Measurements from ENCODE around the gene DIO3.
"Not testable (repeated sequence)": the region's sequence is repeated elsewhere in the genome, so short reads cannot be mapped to it uniquely, and the experiment has no call there.

Gene DIO3

DNA sequence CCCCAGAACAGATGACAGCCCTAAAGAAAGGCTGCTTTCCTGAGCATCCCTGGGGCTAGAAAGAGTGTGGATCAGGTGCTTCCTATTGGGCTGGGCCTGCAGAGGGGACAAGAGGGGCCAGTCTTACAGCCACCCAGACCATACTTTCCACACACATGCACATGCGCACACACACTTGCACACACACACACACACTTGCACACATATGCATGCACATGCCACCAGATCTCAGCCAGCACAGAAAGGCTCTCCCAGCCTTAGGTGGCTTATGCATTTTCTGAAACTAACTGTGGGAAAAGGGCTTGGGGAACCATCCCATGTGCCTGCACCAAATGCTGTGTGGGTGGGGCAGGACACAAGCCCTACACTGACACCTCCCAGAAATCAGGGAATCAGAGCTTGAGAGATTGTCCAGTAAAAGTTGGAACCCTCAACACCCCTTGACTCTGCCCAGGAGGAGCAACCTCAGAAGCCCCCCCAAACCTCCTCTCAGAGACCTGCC lies 2.5 kb upstream of the DIO3 start:
- DNase-seq (ENCODE audit: low spot score), result no peak

- no peak for DNase-seq (ENCODE audit: low spot score)
These were observed 2.1 kb upstream of the DIO3 start for GRCh38 chr14:101559250-101559623.

DNA sequence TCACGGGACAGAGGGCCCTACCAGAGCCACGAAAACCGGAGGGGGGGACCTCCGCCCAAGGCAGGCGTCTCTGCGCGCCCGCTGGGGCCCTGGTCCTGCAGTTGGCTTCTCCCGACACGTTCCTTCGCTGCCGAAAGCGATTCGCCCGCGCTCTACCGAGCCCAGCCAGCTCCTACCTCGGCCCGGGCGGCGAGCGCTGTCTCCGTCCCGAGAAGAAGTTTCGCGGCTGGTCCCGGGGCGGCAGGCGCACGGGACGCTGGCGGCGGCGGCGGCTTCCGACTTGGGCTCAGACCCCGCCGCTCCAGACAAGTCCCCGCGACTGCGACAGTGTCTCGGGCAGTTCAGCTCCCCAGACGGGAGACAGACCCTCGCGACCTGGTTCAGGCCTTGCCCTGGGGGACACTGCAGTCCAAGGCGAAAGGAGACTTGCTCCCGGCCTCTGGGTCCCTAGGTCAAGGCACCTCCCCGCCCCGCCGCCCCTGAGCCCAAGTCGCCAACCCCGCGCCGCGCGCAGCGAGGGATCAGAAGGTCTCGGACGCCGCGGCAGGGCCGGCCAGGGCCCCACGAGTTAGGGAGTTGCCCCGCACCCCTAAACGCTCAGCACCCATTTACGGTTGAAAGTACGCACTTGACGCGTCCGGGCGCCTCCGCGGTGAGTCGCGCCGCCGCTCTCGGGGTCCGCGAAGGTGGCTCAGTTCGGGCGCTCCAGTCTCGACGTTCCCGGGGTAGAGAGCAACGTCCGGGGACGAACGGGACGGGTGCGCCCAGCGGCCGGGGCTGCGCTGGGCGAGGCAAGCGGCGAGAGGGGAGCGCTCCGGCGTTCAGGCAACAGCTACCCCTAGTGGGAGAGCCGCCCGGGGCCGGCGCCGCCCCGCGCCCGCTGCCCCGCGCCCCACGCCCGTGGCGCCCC lies 1.4 kb upstream of the DIO3 start:
- no peak for DNase-seq (ENCODE audit: low spot score)

DNA sequence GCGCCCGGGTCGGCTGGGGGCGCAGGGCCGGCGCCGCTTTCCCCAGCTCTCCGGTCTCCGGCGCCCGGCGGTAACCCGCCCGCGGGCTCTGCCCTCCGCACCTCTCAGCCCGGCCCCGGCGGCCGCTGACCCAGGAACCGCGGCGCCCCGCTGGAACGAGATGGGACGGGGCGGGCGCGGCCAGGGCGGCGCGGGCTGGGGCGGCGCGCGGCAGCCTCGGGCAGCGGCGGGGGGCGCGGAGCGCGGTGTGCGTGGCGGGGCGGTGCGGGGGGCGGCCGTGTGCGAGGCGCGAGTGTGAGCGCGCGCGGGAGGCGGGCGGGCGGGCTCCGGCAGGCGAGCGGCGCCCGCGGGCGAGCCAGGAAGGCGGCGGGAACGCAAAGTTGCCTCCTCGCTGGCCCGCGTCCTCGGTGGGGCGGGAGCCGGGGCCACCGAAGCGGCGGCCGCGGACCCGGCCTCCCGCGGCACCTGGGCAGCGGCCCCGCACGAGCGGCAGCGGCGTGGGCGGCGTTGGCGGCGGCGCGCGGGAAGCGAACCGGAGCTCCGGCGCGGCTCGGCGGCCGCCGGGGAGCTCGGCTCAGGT lies 671 bp upstream of the DIO3 start:
- no peak for DNase-seq (ENCODE audit: low spot score)

DNA sequence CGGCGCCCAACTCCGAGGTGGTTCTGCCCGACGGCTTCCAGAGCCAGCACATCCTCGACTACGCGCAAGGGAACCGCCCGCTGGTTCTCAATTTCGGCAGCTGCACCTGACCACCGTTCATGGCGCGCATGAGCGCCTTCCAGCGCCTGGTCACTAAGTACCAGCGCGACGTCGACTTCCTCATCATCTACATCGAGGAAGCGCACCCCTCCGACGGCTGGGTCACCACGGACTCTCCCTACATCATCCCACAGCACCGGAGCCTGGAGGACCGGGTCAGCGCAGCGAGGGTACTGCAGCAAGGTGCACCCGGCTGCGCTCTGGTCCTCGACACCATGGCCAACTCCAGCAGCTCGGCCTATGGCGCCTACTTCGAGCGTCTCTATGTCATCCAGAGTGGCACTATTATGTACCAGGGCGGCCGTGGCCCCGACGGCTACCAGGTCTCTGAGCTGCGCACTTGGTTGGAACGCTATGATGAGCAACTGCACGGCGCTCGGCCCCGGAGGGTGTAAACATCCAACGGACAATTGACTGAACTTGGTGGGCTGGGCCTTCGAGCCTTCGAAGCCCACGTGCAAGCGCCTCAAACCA lies 699 bp downstream of the DIO3 start:
- DNase-seq (ENCODE audit: low spot score), result no peak

DNA sequence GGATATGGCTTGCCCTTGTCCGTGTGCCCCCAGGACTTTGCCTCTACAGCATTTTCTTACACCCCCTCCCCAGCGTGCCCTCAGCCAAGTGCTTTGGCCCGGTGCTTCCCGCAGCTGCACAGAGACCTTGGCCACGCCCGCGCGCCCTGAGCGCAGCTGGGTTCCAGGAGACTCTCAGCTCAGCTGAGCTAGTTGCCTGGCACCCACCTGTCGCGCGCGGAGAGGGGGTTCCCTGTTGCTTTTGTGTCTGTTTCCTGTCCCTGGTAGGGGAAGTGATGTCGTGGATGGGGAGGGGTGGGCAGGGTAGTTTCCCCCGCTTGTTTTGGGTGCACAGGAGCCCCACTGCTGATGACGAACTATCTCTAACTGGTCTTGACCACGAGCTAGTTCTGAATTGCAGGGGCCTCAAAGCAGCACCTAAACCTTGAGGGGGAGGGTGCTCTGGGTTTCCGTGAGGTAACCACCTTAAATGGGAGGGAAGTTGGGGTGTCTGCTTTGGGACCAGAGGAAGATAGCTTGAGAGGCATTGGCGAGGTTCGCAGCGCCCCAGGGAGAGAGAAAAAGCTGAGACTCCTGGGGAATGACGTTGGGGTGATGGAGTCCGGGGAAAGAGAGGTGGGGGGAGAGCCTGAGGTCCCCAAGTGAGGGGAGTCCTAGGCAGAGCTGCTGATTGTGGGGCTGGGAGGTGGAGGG lies 1.5 kb downstream of the DIO3 start:
- no peak for DNase-seq (ENCODE audit: low spot score)

DNA sequence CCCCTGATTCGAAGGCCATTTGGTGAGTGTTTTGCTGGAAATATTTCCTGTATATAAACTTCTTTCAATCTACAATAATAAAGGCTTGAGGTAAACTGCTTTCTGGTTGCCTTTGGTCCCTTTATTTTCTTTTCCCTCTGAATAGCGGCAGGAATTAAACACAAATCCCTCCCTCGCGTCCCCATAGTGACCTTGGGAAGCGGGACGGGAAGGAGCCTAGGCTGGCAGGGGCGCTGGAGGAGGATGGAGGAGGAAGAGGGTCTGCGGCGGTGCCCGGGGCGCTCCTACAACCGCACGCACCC lies 2.0 kb downstream of the DIO3 start:
- no peak for DNase-seq (ENCODE audit: low spot score)

- no peak for DNase-seq (ENCODE audit: low spot score)
These were observed 2.6 kb downstream of the DIO3 start for GRCh38 chr14:101563654-101564443.

GRCh38 chr14:101564444-101564776 lies 3.1 kb downstream of the DIO3 start:
- no peak for DNase-seq (ENCODE audit: low spot score)

- no peak for DNase-seq (ENCODE audit: low spot score)
These were observed 3.8 kb downstream of the DIO3 start for GRCh38 chr14:101564819-101565698.

DNA sequence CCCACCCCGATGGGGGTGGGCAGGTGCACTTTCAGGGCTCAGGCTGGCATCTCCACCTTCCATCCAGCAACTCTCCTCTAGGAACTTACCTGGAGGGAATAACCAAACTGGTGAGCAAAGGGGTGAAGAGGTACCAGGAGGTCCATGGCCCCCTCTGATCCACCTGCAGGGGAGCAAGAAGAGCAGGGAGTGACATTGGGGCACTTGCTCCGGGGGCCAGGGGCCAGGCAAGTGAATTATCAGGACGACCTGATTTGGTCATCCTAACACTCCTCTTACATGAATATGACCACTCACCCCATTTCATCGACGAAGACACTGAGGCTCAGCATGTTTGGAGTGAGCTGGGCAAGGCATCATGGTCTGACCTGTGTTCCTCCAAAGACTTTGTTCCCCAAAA lies 6.0 kb downstream of the DIO3 start:
- DNase-seq (ENCODE audit: low spot score), result no peak

DNA sequence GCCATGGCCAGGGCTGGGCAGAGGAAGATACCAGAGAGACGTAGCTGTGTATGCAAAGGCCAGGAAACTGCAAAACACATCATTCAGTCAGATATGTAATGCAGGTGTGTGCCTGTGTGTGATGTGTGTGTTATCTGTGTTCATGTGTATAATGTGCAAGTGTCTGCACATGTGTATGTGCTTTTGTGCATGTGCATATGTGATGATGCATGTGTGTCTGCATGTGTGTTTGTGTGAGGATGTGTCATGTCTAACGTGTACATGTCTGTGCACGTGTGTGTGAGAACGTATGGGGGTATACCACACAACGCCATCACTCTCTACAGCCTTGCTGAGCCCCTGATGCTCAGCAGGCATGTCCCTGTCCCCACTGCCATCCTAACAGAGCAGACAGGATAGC lies 9.7 kb downstream of the DIO3 start:
- no peak for DNase-seq (ENCODE audit: low spot score)

DNA sequence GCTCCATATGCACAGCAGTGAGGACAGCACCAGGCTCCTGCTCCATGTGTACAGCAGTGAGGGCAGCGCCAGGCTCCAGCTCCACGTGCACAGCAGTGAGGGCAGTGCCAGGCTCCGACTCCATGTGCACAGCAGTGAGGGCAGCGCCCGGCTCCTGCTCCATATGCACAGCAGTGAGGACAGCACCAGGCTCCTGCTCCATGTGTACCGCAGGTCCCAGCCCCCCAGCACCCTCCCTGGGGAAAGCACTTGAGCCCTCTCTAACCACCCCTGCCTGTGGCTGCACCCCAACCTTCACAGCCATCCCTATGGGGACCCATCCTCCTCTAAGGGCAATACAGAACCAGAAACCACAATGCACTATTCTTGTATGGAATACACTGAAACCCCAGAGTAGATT lies 11.2 kb downstream of the DIO3 start:
- not testable (repeated sequence) for DNase-seq (ENCODE audit: low spot score)

DNA sequence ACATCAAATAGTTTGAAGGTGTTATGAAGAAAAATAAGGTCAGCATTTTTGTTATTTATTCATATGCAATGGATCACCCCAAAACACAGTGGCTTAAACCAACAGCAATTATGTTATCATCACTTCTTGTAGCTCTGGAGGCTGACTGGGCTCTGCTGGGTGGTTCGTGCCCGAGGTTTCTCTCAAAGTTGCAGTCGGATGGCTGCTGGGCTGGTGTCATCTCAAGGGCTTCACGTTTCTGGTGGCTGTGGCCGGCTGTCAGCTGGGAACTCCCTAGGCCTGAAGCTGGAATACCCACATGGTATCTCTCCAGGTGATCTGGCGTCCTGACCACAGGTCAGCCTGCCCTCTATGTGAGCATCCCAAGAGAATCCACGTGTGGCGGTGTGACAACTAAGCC lies 12.0 kb downstream of the DIO3 start:
- no peak for DNase-seq (ENCODE audit: low spot score)

DNA sequence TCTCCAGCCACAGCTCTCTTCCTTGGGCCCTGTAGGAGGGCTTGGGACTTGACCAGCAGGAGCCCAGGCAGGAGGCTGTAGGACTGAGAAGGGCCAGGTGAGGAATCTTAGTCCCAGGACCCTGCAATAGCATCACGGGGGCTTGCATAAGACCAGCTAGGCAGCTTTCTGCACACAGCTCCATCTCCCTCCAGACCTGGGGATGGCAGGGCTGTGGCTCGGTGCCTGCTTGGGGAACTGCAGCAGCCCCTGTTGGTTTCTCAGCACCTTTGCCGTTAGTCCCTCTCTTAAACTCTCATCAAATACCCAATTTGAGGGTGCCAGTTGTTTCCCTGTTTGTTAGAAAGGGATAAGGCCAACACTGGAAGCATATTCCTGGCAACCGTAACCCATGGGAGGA lies 14.3 kb downstream of the DIO3 start:
- DNase-seq (ENCODE audit: low spot score), result no peak

DNA sequence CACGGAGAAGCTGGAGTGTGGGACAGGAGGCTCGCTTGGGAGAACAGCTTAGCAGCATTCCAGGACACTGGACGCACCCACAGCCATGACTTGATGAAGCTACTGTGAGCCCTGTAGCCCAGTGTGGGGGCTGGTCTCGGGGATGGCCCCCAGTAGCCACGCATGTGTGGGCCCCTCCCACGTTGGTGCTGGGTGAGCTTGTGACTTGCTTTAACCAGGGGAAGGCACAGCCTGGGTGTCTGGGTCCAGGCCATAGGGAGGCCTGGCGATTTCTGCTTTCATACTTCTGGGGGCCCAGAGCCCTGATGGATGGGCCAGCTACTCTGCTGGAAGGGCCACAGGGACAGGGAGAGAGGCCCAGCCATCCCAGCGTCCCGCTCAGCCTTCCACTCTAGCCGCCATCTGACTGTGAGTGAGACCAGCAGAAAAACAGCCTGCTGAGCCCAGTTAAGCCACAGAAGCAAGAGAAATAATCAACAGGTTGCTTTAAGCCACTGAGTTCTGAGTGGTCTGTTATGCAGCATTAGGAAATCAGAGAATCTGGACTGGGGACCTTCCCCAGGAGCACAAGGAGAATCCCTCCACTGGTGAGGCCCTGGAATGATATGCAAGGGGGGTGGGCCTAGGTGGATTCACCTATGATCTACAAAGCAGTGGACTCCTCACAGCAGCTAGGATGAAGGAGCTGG lies 16.1 kb downstream of the DIO3 start:
- no peak for DNase-seq (ENCODE audit: low spot score)

GRCh38 chr14:101578489-101578888 lies 17.2 kb downstream of the DIO3 start:
- no peak for DNase-seq (ENCODE audit: low spot score)

DNA sequence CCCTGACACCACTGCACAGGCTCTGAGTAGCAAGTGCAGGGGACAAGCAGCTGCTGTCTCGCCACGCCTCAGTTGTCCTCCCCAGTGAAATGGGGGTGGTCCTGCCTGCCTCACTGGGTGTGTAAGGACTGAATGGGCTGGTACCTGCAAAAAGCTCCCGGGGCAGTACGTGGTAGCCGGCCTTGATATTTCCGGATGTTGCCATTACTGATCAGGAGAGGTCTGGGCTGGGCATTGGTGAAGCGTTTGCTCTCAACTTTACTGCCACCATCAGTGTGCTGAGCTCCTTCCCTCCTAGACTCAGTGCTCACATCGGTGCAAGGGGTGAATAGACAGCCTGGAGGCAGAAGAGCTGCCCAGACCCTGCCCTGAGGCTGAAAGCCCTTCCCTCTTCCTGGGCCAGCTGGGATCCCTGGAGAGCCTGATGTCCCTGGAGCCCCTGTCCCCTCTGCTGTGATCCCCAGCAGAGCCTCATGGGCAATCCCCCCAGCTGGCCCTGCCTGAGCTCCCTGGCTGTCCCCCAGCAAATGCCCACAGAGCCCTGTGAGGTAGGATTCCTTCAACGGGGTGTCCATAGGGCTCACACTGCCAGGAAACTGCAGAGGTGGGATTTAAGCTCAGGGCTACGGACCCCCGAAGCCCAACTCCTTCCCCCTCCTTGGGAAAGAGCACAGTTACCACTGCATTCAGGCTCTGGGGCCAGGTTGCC lies 18.2 kb downstream of the DIO3 start:
- DNase-seq (ENCODE audit: low spot score), result no peak

DNA sequence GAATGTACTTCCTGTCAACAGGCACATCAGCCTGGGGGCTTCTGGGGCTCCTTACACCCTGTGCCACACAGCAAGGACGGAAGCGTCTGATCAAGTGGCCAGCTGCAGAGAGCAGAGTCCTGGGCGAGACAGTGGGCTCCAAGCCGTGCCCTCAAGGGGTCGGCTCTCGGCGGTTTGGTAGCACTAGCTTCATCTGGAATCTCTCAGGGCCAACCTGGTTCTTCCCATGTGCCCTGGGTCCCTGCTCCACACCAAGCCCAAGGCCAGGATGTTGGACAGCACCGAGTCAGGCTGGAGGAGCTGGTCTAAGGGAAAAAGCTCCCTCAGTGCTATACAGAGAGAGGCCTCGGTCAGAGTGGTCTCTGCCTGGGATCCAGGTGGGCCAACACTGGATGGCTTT lies 20.5 kb downstream of the DIO3 start:
- DNase-seq (ENCODE audit: low spot score), result no peak

All from SK-N-DZ (cell line).